ENCODE results near the gene CDH4. TPM values are rescaled to one million over a fixed set of nuclear protein-coding genes. Genes with fewer than 3 reads are reported as not detected.

Gene CDH4
- total RNA-seq, 1 donor from 2014 or later: not detected

DNA sequence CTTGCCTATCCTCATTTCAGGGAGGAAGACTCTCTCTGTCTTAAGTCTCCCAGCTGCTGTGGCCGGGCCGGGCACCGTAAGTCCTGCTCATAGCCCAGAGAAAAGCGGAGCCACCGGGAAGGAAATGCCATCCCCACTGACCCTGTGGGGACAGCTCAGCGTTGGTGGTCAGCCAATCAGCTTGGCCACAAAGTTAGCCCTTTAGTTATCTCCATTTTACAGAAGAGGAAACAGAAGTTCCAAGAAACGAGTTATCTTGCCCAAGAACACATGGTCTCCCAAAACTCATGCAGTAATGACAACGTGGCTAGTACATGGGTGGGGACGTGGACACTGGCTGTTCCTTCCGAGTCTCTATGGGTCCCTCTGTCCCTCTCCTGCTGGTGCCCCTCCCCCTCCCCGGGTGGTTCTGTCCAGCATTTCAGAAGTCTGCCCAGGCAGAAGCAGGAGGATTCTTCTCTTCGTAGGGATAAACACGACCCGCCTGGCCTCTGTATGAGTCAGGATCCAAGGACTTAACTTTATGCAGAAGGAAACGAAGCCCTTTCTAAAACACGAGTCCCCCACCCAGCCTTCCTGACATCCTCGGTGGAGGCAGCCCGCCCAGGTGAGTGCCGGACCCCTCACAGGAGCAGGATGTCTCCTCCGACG, 273.8 kb downstream of the CDH4 start:
- H3K4me3 ChIP-seq: no peak overlapping the region
- DNase-seq (ENCODE audit: low spot score in 2 of 2): no peak
- no peaks in the 10 kb centered on the region for H3K27me3 ChIP-seq
- no peaks in the 10 kb centered on the region for H3K36me3 ChIP-seq
- TF ChIP-seq CTCF (IDR thresholded peaks at IDR 0.05): no peak
- intact Hi-C loops (cut with DNase I): no loop called here
- H3K27ac ChIP-seq: no peak overlapping the region
- no peaks in the 10 kb centered on the region for H3K4me1 ChIP-seq
- H3K9me3 ChIP-seq: no peaks in the 10 kb centered on the region

GRCh38 chr20:61526907-61527306, 274.8 kb downstream of the CDH4 start:
- Histone ChIP-seq H3K27me3 (no peaks in the 10 kb centered on the region), H3K36me3 (no peaks in the 10 kb centered on the region), H3K4me3 (no peak overlapping the region), H3K27ac (no peak overlapping the region), H3K4me1 (no peaks in the 10 kb centered on the region), H3K9me3 (no peaks in the 10 kb centered on the region)
- DNase-seq (ENCODE audit: low spot score in 2 of 2): no peak
- no peak for TF ChIP-seq CTCF (IDR thresholded peaks at IDR 0.05)
- intact Hi-C loops (cut with DNase I): no loop called here

DNA sequence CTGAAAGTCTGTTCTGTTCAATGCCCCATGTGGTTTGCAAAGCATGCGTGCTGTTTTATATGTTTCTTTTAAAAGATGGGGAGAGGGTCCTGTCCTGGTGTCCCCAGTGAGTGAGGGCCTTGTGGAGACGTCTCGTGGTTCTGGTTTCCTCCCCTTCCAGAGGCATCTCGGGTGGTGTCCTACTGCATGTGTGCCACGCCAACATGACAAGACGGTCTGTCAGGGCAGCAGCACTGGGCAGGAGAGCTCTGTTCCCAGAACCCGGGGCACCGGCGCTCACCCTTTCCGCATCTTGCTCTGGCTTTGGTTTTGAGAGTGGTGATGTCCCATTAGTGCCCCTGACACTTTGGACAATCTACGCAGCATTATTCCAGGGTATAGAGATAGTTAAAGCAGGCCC, 275.6 kb downstream of the CDH4 start:
- Histone ChIP-seq H3K27me3 (no peaks in the 10 kb centered on the region), H3K4me3 (no peak overlapping the region), H3K9me3 (no peaks in the 10 kb centered on the region), H3K4me1 (no peaks in the 10 kb centered on the region), H3K36me3 (no peaks in the 10 kb centered on the region), H3K27ac (no peak overlapping the region)
- intact Hi-C loops (cut with DNase I): no loop called here
- no peak for DNase-seq (ENCODE audit: low spot score in 2 of 2)
- no peak for TF ChIP-seq CTCF (IDR thresholded peaks at IDR 0.05)

- H3K27me3 ChIP-seq: no peaks in the 10 kb centered on the region
- no peak for DNase-seq (ENCODE audit: low spot score in 2 of 2)
- H3K27ac ChIP-seq: no peak overlapping the region
- intact Hi-C loops (cut with DNase I): no loop called here
- H3K4me3 ChIP-seq: no peak overlapping the region
- H3K36me3 ChIP-seq: no peaks in the 10 kb centered on the region
- TF ChIP-seq CTCF (IDR thresholded peaks at IDR 0.05): no peak
- H3K4me1 ChIP-seq: no peaks in the 10 kb centered on the region
- H3K9me3 ChIP-seq: no peaks in the 10 kb centered on the region
Measured at GRCh38 chr20:61528591-61528990, 276.5 kb downstream of the CDH4 start.

- Histone ChIP-seq H3K9me3 (no peaks in the 10 kb centered on the region), H3K4me1 (no peaks in the 10 kb centered on the region), H3K27me3 (no peaks in the 10 kb centered on the region), H3K4me3 (no peak overlapping the region), H3K27ac (no peak overlapping the region), H3K36me3 (no peaks in the 10 kb centered on the region)
- DNase-seq (ENCODE audit: low spot score in 2 of 2): no peak
- intact Hi-C loops (cut with DNase I): no loop called here
- no peak for TF ChIP-seq CTCF (IDR thresholded peaks at IDR 0.05)
Measured at GRCh38 chr20:61529354-61529753, 277.3 kb downstream of the CDH4 start.
